Liver (tissue), 3 donors: ENCODE results near the gene ADRA2A.

Source experiments
- CTCF ChIP-seq: fragments of 150-350 bp; IDR thresholded peaks from 2 replicates; pipeline ENCODE4 v1.5.1; 2017; ENCODE audit warnings: improper control_type of control experiment, low read depth, low read length; ENCODE audit not compliant: missing input control
- FOXA1 ChIP-seq: IDR thresholded peaks from 2 replicates; pipeline ENCODE4 v1.6.1; 2016; ENCODE audit warnings: antibody characterized with exemption
- GABPA ChIP-seq, 2 donors: IDR thresholded peaks in 1 of 2; conservative IDR thresholded peaks in 1 of 2; 2 replicates each; pipeline ENCODE4 v1.6.1; 2016; ENCODE audit warnings: antibody characterized with exemption in 2 of 2, mild to moderate bottlenecking in 1 of 2, moderate library complexity in 1 of 2
- MAX ChIP-seq: IDR thresholded peaks from 2 replicates; pipeline ENCODE4 v1.6.1; 2016; ENCODE audit warnings: antibody characterized with exemption
- RAD21 ChIP-seq, 2 donors: IDR thresholded peaks; 2 replicates each; pipeline ENCODE4 v1.6.1; 2016; ENCODE audit warnings: antibody characterized with exemption in 2 of 2, mild to moderate bottlenecking in 2 of 2
- REST ChIP-seq: IDR thresholded peaks from 2 replicates; pipeline ENCODE4 v1.6.1; 2016; ENCODE audit warnings: antibody characterized with exemption, mild to moderate bottlenecking
- RXRA ChIP-seq, 2 donors: IDR thresholded peaks; 2 replicates each; pipeline ENCODE4 v1.6.1; 2017 to 2018; ENCODE audit warnings: antibody characterized with exemption in 2 of 2, mild to moderate bottlenecking in 1 of 2
- SP1 ChIP-seq: IDR thresholded peaks from 2 replicates; pipeline ENCODE4 v1.6.1; 2018; ENCODE audit warnings: antibody characterized with exemption, mild to moderate bottlenecking
- TAF1 ChIP-seq: conservative IDR thresholded peaks from 2 replicates; pipeline ENCODE4 v1.6.1; 2016; ENCODE audit warnings: antibody characterized with exemption, mild to moderate bottlenecking
- donor health status: healthy.
- donor health status: healthy.

- no peak for TF ChIP-seq CTCF
- TF ChIP-seq RAD21 (IDR thresholded peaks at IDR 0.05): no peak
- TF ChIP-seq GABPA (IDR thresholded peaks at IDR 0.05 in 1 of 2, conservative IDR thresholded peaks at IDR 0.05 in 1 of 2): no peak
- no peak for TF ChIP-seq REST
- no peak for TF ChIP-seq RXRA (IDR thresholded peaks at IDR 0.05)
- no peak for TF ChIP-seq TAF1
- no peak for TF ChIP-seq FOXA1
- no peak for TF ChIP-seq MAX
- TF ChIP-seq SP1: no peak
These were observed 1.1 kb downstream of the ADRA2A start for GRCh38 chr10:111077785-111078504.
